Neutrophil (primary cell): ENCODE results near the gene KDM2A.

Experiments
- H3K27ac ChIP-seq: fragments of 200-600 bp; sonication (generic); 2 replicates; pipeline ENCODE4 v1.5.1; 2016; ENCODE audit warnings: mild to moderate bottlenecking, moderate library complexity
- H3K27me3 ChIP-seq: fragments of 200-600 bp; sonication (generic); 2 replicates; pipeline ENCODE4 v1.6.0; 2016; ENCODE audit warnings: mild to moderate bottlenecking
- H3K36me3 ChIP-seq: fragments of 200-600 bp; sonication (generic); 2 replicates; pipeline ENCODE4 v1.5.1; 2017
- H3K4me1 ChIP-seq, 2 experiments: fragments of 200-600 bp in 1 of 2; sonication (generic) in 1 of 2; 1 replicate in 1 of 2; 2 replicates in 1 of 2; pipeline versions ENCODE4 v1.5.1 to v1.6.1; 2013 to 2016; ENCODE audit warnings: low read depth in 1 of 2, low read length in 1 of 2, mild to moderate bottlenecking in 1 of 2, moderate library complexity in 1 of 2; ENCODE audit not compliant: control insufficient read depth in 1 of 2, insufficient read depth in 1 of 2
- H3K4me3 ChIP-seq, 2 experiments: fragments of 200-600 bp in 1 of 2; sonication (generic) in 1 of 2; 1 replicate in 1 of 2; 2 replicates in 1 of 2; pipeline ENCODE4 v1.5.1; 2013 to 2016; ENCODE audit warnings: low read depth in 1 of 2, low read length in 1 of 2, mild to moderate bottlenecking in 1 of 2, moderate library complexity in 1 of 2
- H3K9me3 ChIP-seq: fragments of 200-600 bp; sonication (generic); 2 replicates; pipeline ENCODE4 v1.5.1; 2016
- TF ChIP-seq, protein P1 (sequence below): fragments of 200-600 bp; sonication (generic); IDR thresholded peaks from 2 replicates; pipeline ENCODE4 v1.5.1; 2016; ENCODE audit warnings: antibody characterized with exemption

KDM2A gene

GRCh38 chr11:67240576-67241389 is 121.7 kb downstream of the KDM2A start:
- peak overlapping the region; percentile 46 to 54 for H3K4me3 ChIP-seq
- H3K9me3 ChIP-seq: no peaks in the 10 kb centered on the region
- H3K27ac ChIP-seq: peak overlapping the region; percentile 81
- peaks cover 42% of the 10 kb centered on the region for H3K36me3 ChIP-seq
- H3K27me3 ChIP-seq: no peaks in the 10 kb centered on the region
- peaks cover 36 to 40% of the 10 kb centered on the region in 2 experiments for H3K4me1 ChIP-seq
- TF ChIP-seq, protein P1, sequence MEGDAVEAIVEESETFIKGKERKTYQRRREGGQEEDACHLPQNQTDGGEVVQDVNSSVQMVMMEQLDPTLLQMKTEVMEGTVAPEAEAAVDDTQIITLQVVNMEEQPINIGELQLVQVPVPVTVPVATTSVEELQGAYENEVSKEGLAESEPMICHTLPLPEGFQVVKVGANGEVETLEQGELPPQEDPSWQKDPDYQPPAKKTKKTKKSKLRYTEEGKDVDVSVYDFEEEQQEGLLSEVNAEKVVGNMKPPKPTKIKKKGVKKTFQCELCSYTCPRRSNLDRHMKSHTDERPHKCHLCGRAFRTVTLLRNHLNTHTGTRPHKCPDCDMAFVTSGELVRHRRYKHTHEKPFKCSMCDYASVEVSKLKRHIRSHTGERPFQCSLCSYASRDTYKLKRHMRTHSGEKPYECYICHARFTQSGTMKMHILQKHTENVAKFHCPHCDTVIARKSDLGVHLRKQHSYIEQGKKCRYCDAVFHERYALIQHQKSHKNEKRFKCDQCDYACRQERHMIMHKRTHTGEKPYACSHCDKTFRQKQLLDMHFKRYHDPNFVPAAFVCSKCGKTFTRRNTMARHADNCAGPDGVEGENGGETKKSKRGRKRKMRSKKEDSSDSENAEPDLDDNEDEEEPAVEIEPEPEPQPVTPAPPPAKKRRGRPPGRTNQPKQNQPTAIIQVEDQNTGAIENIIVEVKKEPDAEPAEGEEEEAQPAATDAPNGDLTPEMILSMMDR: no peak

DNA sequence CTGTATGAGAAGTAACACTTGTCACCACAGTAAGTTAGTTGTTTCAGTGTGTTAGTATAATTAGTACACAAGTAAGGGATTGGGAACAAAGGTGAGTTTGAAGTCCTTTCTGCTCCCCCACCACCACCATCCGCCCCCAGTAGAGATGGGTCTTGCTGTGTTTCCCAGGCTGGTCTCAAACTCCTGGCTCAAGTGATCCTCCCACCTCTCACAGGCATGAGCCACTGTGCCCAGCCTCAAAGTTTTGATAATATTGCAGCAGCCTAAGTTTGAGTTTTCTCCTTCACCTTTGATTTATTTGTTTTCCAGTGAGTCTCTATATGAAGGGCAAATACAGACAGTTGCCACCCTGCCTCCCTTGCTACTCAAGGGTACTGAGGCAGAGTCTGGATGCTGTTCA is 123.5 kb downstream of the KDM2A start:
- Histone ChIP-seq H3K9me3 (no peaks in the 10 kb centered on the region), H3K27me3 (no peaks in the 10 kb centered on the region), H3K4me1 (peaks cover 36 to 40% of the 10 kb centered on the region in 2 experiments), H3K27ac (no peak overlapping the region), H3K36me3 (peaks cover 54% of the 10 kb centered on the region), H3K4me3 (no peak overlapping the region)
- TF ChIP-seq, protein P1: no peak

DNA sequence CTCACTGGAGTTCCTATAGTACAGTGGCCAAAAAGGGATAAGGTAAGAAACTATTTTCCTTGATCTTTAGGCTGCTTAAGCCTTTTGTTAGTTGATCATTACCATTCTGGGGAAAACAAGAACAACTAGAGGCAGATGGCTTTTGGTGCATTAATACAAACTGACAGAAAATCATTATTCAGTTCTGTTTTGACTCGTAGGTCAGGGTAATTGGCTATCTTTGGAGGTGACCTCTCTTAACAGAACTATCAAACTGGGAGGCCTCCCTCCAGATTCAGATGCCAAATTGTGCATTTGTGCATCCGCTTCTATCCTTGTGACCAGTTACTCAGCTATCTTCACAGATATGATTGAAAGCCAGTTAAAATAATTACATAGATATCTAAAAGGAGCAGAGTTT is 124.0 kb downstream of the KDM2A start:
- H3K4me3 ChIP-seq: no peak overlapping the region
- TF ChIP-seq, protein P1: no peak
- H3K36me3 ChIP-seq: peaks cover 59% of the 10 kb centered on the region
- no peaks in the 10 kb centered on the region for H3K9me3 ChIP-seq
- H3K27me3 ChIP-seq: no peaks in the 10 kb centered on the region
- no peak overlapping the region for H3K27ac ChIP-seq
- peaks cover 36 to 40% of the 10 kb centered on the region in 2 experiments for H3K4me1 ChIP-seq

- Histone ChIP-seq H3K36me3 (peaks cover 79% of the 10 kb centered on the region), H3K4me3 (no peak overlapping the region), H3K27ac (no peak overlapping the region)
Measured at GRCh38 chr11:67245046-67245445, 126.0 kb downstream of the KDM2A start.

DNA sequence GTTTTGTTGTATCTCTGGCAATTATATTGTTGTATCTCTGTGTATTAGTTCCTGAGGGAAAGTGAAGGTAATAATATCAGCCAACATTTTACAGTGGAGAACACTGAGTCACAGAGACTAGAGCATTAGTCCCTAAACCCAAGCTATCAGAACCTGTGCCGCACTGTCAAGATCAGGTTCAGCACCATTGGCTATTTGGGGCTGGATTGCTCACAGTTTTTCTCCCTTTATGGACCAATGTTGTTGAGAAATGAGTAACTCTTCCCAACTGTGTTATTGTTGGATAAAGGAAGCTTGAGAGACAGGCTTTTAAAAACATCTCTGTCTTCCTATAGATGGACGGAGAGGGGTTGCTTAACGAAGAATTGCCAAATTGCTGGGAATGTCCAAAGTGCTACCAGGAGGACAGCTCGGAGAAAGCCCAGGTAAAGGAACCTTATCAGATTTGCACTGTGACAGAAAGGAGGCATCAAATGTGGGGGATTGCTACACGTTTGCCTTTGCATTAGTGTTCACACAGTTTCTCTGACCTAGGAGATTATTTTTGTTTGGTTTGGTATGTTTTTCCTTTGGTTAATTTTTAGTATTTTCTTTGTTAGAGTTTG is 129.0 kb downstream of the KDM2A start:
- Histone ChIP-seq H3K4me3 (no peak overlapping the region), H3K4me1 (no peaks in the 10 kb centered on the region), H3K9me3 (no peaks in the 10 kb centered on the region), H3K36me3 (peaks cover 98% of the 10 kb centered on the region), H3K27ac (no peak overlapping the region), H3K27me3 (no peaks in the 10 kb centered on the region)
- TF ChIP-seq, protein P1: no peak

More at GRCh38 chr11:67245046-67245445, 126.0 kb downstream of the KDM2A start:
- Histone ChIP-seq H3K27me3 (no peaks in the 10 kb centered on the region), H3K9me3 (no peaks in the 10 kb centered on the region), H3K4me1 (peaks cover 19 to 20% of the 10 kb centered on the region in 2 experiments)
- TF ChIP-seq, protein P1: no peak
